ENCODE results near the gene AGBL1. TPM values are rescaled to one million over a fixed set of nuclear protein-coding genes. Genes with fewer than 3 reads are reported as not detected.

The AGBL1 gene
- total RNA-seq, 1 experiment from 2014 or later: not detected

DNA sequence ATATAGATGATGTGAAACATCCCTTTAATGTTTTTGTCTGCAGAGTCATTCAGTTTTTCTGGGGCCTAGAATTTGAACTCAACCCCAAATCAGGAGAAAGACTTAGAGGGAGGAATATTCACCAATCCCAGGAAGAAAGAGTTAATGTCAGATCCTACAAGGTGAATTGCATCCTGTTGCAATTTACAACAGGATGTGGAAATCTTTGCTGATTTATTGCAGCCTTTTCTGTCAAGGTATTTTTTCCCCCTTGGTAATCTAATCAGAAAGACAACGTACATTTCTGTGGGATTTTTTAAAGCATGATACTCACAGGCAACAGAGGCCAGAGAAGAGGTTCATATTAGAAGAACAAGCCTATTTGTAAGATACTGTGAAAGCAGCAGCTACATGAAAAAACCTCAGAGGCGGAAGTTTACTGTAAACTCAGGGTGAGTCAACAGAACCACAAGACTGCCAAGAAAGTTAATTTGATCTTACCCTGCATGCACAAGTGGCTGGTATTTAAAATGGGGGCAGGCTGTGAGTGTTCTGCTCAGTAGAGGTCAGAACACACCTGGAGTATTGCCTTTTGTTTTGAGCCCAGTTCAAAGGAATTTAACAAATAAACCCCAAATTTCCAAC lies 531.9 kb downstream of the AGBL1 start:
- WGBS (ENCODE audit: extremely low coverage, insufficient read length, low lambda C conversion rate): no CpG with 5 or more reads among the region's 2 CpGs
- no peak for DNase-seq
- Histone ChIP-seq H3K23me2 (ENCODE audit: insufficient read length, low read depth, low read length, poor library complexity, severe bottlenecking) (no peaks in the 10 kb centered on the region), H2BK5ac (ENCODE audit: insufficient read length, low read length) (no peak overlapping the region), H3K4me2 (ENCODE audit: insufficient read depth, insufficient read length, low read length) (no peak overlapping the region), H3K56ac (ENCODE audit: insufficient read length, low read depth, low read length) (no peak overlapping the region), H3K9ac (ENCODE audit: extremely low read depth, insufficient read length, low read length) (no peak overlapping the region), H2BK20ac (ENCODE audit: low read depth, low read length, poor library complexity, severe bottlenecking) (peak overlapping the region; percentile 14), H2AK5ac (ENCODE audit: insufficient read length, low read length) (no peak overlapping the region), H3K18ac (ENCODE audit: insufficient read length, low read depth, low read length) (no peak overlapping the region), H3K79me2 (ENCODE audit: insufficient read depth, low read length) (no peaks in the 10 kb centered on the region), H3K14ac (ENCODE audit: insufficient read depth, low read length) (no peak overlapping the region), H4K20me1 (ENCODE audit: control insufficient read depth, insufficient read depth, insufficient read length) (no peaks in the 10 kb centered on the region), H3K27me3 (ENCODE audit: insufficient read depth, low read length) (no peaks in the 10 kb centered on the region), H2BK15ac (ENCODE audit: low read depth, low read length) (no peak overlapping the region), H2BK12ac (ENCODE audit: insufficient read length, low read depth, low read length) (no peak overlapping the region), H3K79me1 (ENCODE audit: insufficient read depth, low read depth, low read length, poor library complexity, severe bottlenecking) (no peaks in the 10 kb centered on the region), H2BK120ac (ENCODE audit: low read depth, low read length, poor library complexity, severe bottlenecking) (no peak overlapping the region), H4K5ac (ENCODE audit: insufficient read length, low read depth, low read length) (no peak overlapping the region), H4K91ac (ENCODE audit: insufficient read length, low read depth, low read length) (no peak overlapping the region), H3K23ac (ENCODE audit: insufficient read length, low read depth, low read length) (no peak overlapping the region), H4K8ac (replicated peaks; ENCODE audit: insufficient read length, low read depth, low read length) (no peak overlapping the region), H3K4ac (ENCODE audit: low read depth, low read length) (no peak overlapping the region), H3K9me3 (ENCODE audit: control insufficient read depth, low read depth, low read length) (no peaks in the 10 kb centered on the region), H2AFZ (ENCODE audit: low read length) (no peak overlapping the region), H3K4me1 (ENCODE audit: insufficient read depth, low read length) (peaks cover 6% of the 10 kb centered on the region; the same call in 1 of the 2 replicates), H3T11ph (ENCODE audit: low read length) (no peak overlapping the region), H3K27ac (ENCODE audit: insufficient read length, low read depth, low read length) (peak overlapping the region; percentile 35)
- Mint-ChIP-seq H3K36me3 (ENCODE audit: insufficient read depth in 1 of 3, low read depth in 3 of 3) (peaks cover 0 to 8% (median 8%) of the 10 kb centered on the region in 3 experiments; a peak in 5 of 7 replicates), H3K4me1 (peaks cover 34 to 35% of the 10 kb centered on the region in 2 experiments), H3K9me3 (no peaks in the 10 kb centered on the region; a peak in 1 of 5 replicates), H3K27ac (peak overlapping the region; percentile 9 to 89 (median 56)), H3K27me3 (ENCODE audit: low read depth) (no peaks in the 10 kb centered on the region), H3K4me3 (no peak overlapping the region; a peak in 1 of 5 replicates)
- TF ChIP-seq, protein P1, sequence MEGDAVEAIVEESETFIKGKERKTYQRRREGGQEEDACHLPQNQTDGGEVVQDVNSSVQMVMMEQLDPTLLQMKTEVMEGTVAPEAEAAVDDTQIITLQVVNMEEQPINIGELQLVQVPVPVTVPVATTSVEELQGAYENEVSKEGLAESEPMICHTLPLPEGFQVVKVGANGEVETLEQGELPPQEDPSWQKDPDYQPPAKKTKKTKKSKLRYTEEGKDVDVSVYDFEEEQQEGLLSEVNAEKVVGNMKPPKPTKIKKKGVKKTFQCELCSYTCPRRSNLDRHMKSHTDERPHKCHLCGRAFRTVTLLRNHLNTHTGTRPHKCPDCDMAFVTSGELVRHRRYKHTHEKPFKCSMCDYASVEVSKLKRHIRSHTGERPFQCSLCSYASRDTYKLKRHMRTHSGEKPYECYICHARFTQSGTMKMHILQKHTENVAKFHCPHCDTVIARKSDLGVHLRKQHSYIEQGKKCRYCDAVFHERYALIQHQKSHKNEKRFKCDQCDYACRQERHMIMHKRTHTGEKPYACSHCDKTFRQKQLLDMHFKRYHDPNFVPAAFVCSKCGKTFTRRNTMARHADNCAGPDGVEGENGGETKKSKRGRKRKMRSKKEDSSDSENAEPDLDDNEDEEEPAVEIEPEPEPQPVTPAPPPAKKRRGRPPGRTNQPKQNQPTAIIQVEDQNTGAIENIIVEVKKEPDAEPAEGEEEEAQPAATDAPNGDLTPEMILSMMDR (conservative IDR thresholded peaks at IDR 0.05): no peak

Measured in H9 (cell line).